PC-9 (cell line): Measurements from ENCODE around the gene PELI1. TPM values are rescaled to one million over a fixed set of nuclear protein-coding genes. Genes with fewer than 3 reads are reported as not detected.

Source experiments
- BruUV-seq: library from RNA; stranded (reverse); fragments of 400-500 nt; replicated peaks from 2 replicates; lab custom pipeline; 2021; lab: Mats Ljungman, UMichigan
- CTCF ChIA-PET: fragments of 300-600 bp; sonication (Branson Sonifier 250); formaldehyde crosslinking; loops from one replicate; lab custom pipeline; 2022; ENCODE audit warnings: antibody characterized with exemption; lab: Charles Lee
- POLR2A ChIA-PET: fragments of 300-600 bp; sonication (Branson Sonifier 250); formaldehyde crosslinking; loops from one replicate; lab custom pipeline; 2022; ENCODE audit warnings: antibody characterized with exemption; ENCODE audit not compliant: unreplicated experiment; lab: Charles Lee
- DNase-seq, 2 experiments: peaks; one replicate each; pipeline versions ENCODE4 v3.0.0 to v3.0.0-alpha.2; 2015 to 2022; ENCODE audit warnings: mixed read lengths in 1 of 2
- H2AFZ ChIP-seq: fragments of 200-600 bp; sonication (generic); 2 replicates; pipeline ENCODE4 v1.8.1; 2017; ENCODE audit warnings: antibody characterized with exemption
- H3F3A ChIP-seq: fragments of 200-600 bp; sonication (generic); 2 replicates; pipeline ENCODE4 v1.8.1; 2017; ENCODE audit warnings: antibody characterized with exemption, mild to moderate bottlenecking, low read depth; ENCODE audit not compliant: insufficient read depth
- H3K27ac ChIP-seq: fragments of 200-600 bp; sonication (generic); 2 replicates; pipeline ENCODE4 v1.6.1; 2016; ENCODE audit warnings: mixed run types
- H3K27me3 ChIP-seq: fragments of 200-600 bp; sonication (generic); 2 replicates; pipeline ENCODE4 v1.6.1; 2016; ENCODE audit warnings: low read depth, mixed run types; ENCODE audit not compliant: insufficient read depth
- H3K36me3 ChIP-seq: fragments of 200-600 bp; sonication (generic); 2 replicates; pipeline ENCODE4 v1.6.1; 2016; ENCODE audit warnings: low read depth, mixed run types
- H3K4me1 ChIP-seq: fragments of 200-600 bp; sonication (generic); replicated peaks from 2 replicates; pipeline ENCODE4 v1.6.1; 2016; ENCODE audit warnings: mixed run types; ENCODE audit not compliant: insufficient read depth
- H3K4me2 ChIP-seq: fragments of 200-600 bp; sonication (generic); 2 replicates; pipeline ENCODE4 v1.6.1; 2017; ENCODE audit warnings: mixed run types
- H3K4me3 ChIP-seq: fragments of 200-600 bp; sonication (generic); 2 replicates; pipeline ENCODE4 v1.6.1; 2016; ENCODE audit warnings: mixed run types
- H3K79me2 ChIP-seq: fragments of 200-600 bp; sonication (generic); 2 replicates; pipeline ENCODE4 v1.6.1; 2017; ENCODE audit warnings: low read depth, mixed run types
- H3K9me2 ChIP-seq: fragments of 200-600 bp; sonication (generic); 2 replicates; pipeline ENCODE4 v1.8.1; 2017; ENCODE audit warnings: mild to moderate bottlenecking; ENCODE audit not compliant: insufficient read depth
- H3K9me3 ChIP-seq: fragments of 200-600 bp; sonication (generic); 2 replicates; pipeline ENCODE4 v1.8.1; 2016; ENCODE audit warnings: low read depth; ENCODE audit not compliant: insufficient read depth
- H4K20me1 ChIP-seq: fragments of 200-600 bp; sonication (generic); 2 replicates; pipeline ENCODE4 v1.8.1; 2017; ENCODE audit not compliant: insufficient read depth
- EZH2 ChIP-seq: fragments of 200-600 bp; sonication (generic); IDR thresholded peaks from 2 replicates; pipeline ENCODE4 v1.8.0; 2017; ENCODE audit warnings: antibody characterized with exemption, low read depth
- intact Hi-C: fragments of 100-400 bp; cut with micrococcal nuclease; formaldehyde crosslinking; loops from one replicate; pipeline ENCODE4 v1.10.0; 2022; ENCODE audit not compliant: unreplicated experiment
- total RNA-seq: library from RNA; stranded (reverse); gene quantifications from 2 replicates; pipeline ENCODE4 v1.2.3, GENCODE V29; 2021
- TF ChIP-seq, protein P1 (sequence below): fragments of 200-600 bp; sonication (generic); conservative IDR thresholded peaks from 2 replicates; pipeline ENCODE4 v1.6.1; 2017; ENCODE audit warnings: mixed run types, antibody characterized with exemption, mild to moderate bottlenecking, moderate library complexity

Gene PELI1
- total RNA-seq, 1 experiment from 2014 or later: 32.6 TPM

DNA sequence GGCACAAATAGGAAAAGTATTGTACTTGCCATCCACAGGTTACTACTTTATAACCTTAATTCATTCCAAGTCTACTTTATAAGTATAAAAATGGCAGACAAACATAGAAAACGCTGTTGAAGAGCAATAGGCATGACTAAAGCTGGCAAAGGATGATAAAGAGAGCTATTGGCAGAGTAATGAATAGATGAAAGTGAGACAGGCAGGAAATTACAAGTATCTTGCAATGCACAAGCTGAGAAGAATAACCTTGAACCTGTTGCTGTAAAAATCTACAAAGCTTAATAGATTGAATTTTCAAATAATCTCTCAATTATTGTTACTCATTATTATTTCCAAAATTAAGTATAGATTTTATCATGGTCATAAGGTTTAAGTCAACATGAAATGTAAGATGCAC lies 8.8 kb downstream of the PELI1 start:
- Histone ChIP-seq H3K4me2 (no peak overlapping the region), H3K4me1 (peaks cover 15% of the 10 kb centered on the region), H3K79me2 (peaks cover 70% of the 10 kb centered on the region), H3K9me2 (no peaks in the 10 kb centered on the region), H3F3A (no peaks in the 10 kb centered on the region), H3K36me3 (no peaks in the 10 kb centered on the region), H3K27ac (no peak overlapping the region), H3K9me3 (no peaks in the 10 kb centered on the region), H2AFZ (no peak overlapping the region), H3K27me3 (no peaks in the 10 kb centered on the region), H3K4me3 (no peak overlapping the region), H4K20me1 (no peaks in the 10 kb centered on the region)
- TF ChIP-seq, protein P1, sequence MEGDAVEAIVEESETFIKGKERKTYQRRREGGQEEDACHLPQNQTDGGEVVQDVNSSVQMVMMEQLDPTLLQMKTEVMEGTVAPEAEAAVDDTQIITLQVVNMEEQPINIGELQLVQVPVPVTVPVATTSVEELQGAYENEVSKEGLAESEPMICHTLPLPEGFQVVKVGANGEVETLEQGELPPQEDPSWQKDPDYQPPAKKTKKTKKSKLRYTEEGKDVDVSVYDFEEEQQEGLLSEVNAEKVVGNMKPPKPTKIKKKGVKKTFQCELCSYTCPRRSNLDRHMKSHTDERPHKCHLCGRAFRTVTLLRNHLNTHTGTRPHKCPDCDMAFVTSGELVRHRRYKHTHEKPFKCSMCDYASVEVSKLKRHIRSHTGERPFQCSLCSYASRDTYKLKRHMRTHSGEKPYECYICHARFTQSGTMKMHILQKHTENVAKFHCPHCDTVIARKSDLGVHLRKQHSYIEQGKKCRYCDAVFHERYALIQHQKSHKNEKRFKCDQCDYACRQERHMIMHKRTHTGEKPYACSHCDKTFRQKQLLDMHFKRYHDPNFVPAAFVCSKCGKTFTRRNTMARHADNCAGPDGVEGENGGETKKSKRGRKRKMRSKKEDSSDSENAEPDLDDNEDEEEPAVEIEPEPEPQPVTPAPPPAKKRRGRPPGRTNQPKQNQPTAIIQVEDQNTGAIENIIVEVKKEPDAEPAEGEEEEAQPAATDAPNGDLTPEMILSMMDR: no peak
- no peak for TF ChIP-seq EZH2
- DNase-seq: no peak
- POLR2A ChIA-PET: interaction anchor here (0.7 kb wide), 2 partner anchors 127 to 136 kb away, joined by 3 to 15 read pairs; no protein-coding TSS in a partner anchor
- CTCF ChIA-PET: interaction anchor here (0.7 kb wide), 1 partner anchor 80 kb away, joined by 4 read pairs; no protein-coding TSS in a partner anchor
- no TSS peak for BruUV-seq
- intact Hi-C loops: no loop called here

DNA sequence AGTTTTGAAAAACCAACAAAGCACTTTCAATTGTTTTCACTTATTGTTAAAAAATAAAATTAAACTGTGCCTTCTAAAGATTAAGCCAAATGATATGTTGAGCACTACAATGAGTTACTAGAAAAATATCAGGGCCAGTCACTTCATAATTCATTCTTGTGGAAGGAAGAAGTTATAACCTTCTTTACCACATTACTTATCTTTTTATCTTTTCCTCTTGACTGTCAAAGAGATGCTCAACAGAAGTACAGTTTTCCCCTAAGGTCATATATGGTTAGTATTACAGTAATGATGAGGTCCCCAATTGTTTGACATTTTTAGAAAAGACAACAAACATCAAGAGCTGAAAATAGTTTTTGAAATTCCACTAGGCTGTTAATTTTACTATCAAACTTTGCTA lies 9.4 kb downstream of the PELI1 start:
- H4K20me1 ChIP-seq: no peaks in the 10 kb centered on the region
- ChIA-PET POLR2A (interaction anchor here (0.7 kb wide), 1 partner anchor 127 kb away, joined by 3 read pairs; no protein-coding TSS in a partner anchor), CTCF (no interaction called here)
- no peaks in the 10 kb centered on the region for H3F3A ChIP-seq
- H3K27ac ChIP-seq: no peak overlapping the region
- no peaks in the 10 kb centered on the region for H3K9me2 ChIP-seq
- peaks cover 15% of the 10 kb centered on the region for H3K4me1 ChIP-seq
- no peaks in the 10 kb centered on the region for H3K27me3 ChIP-seq
- no peak for DNase-seq
- no peak overlapping the region for H3K4me2 ChIP-seq
- no peaks in the 10 kb centered on the region for H3K36me3 ChIP-seq
- H3K79me2 ChIP-seq: peaks cover 65% of the 10 kb centered on the region
- H3K9me3 ChIP-seq: no peaks in the 10 kb centered on the region
- H3K4me3 ChIP-seq: no peak overlapping the region
- intact Hi-C loops: no loop called here
- TF ChIP-seq EZH2: no peak
- TF ChIP-seq, protein P1: no peak
- no TSS peak for BruUV-seq
- H2AFZ ChIP-seq: no peak overlapping the region

GRCh38 chr2:64133828-64134227 lies 10.4 kb downstream of the PELI1 start:
- no peaks in the 10 kb centered on the region for H3K27me3 ChIP-seq
- no peaks in the 10 kb centered on the region for H4K20me1 ChIP-seq
- intact Hi-C loops: no loop called here
- DNase-seq: peak in 1 of 2 experiments; percentile 50
- ChIA-PET CTCF (no interaction called here), POLR2A (no interaction called here)
- H3K36me3 ChIP-seq: no peaks in the 10 kb centered on the region
- H3K27ac ChIP-seq: no peak overlapping the region
- H3K4me2 ChIP-seq: no peak overlapping the region
- H2AFZ ChIP-seq: no peak overlapping the region
- H3K9me3 ChIP-seq: no peaks in the 10 kb centered on the region
- H3K9me2 ChIP-seq: no peaks in the 10 kb centered on the region
- H3F3A ChIP-seq: no peaks in the 10 kb centered on the region
- no peak overlapping the region for H3K4me3 ChIP-seq
- no TSS peak for BruUV-seq
- TF ChIP-seq, protein P1: no peak
- no peak for TF ChIP-seq EZH2
- peaks cover 15% of the 10 kb centered on the region for H3K4me1 ChIP-seq
- H3K79me2 ChIP-seq: peaks cover 61% of the 10 kb centered on the region
